Gastroesophageal sphincter (tissue), 4 donors: ENCODE measurements around the gene CPA1. TPM values are rescaled to one million over a fixed set of nuclear protein-coding genes. Genes with fewer than 3 reads are reported as not detected.

Experiments used
- ATAC-seq: fragments of 150-250 bp; one replicate; pipeline ENCODE4 v1.9.1; 2016; ENCODE audit warnings: mild to moderate bottlenecking, moderate library complexity
- H3K27ac ChIP-seq, 4 donors: fragments of 200-600 bp; sonication (generic) in 3 of 4; 1 replicate in 3 of 4; 2 replicates in 1 of 4; pipeline ENCODE4 v1.5.1; 2016 to 2019
- H3K27me3 ChIP-seq: fragments of 200-600 bp; sonication (generic); one replicate; pipeline ENCODE4 v1.5.1; 2019
- H3K36me3 ChIP-seq, 2 donors: fragments of 200-600 bp; sonication (generic); one replicate each; pipeline ENCODE4 v1.5.1; 2019; ENCODE audit warnings: control low read depth in 1 of 2
- H3K4me1 ChIP-seq, 3 donors: fragments of 200-600 bp; sonication (generic); 1 replicate in 2 of 3; 2 replicates in 1 of 3; pipeline ENCODE4 v1.5.1; 2016 to 2019; ENCODE audit warnings: control low read depth in 2 of 3
- H3K4me3 ChIP-seq, 2 donors: fragments of 200-600 bp; sonication (generic); one replicate each; pipeline ENCODE4 v1.5.1; 2019; ENCODE audit warnings: mild to moderate bottlenecking in 1 of 2, moderate library complexity in 1 of 2
- H3K9me3 ChIP-seq, 3 donors: fragments of 200-600 bp; sonication (generic); one replicate each; pipeline ENCODE4 v1.5.1; 2017 to 2019; ENCODE audit warnings: control low read depth in 2 of 3
- EP300 ChIP-seq: sonication (generic); formaldehyde crosslinking; IDR thresholded peaks from one replicate; pipeline ENCODE4 v1.6.1; 2017; ENCODE audit warnings: antibody characterized with exemption, mild to moderate bottlenecking
- POLR2A ChIP-seq, 2 donors: fragments of 450-650 bp; IDR thresholded peaks; one replicate each; pipeline ENCODE4 v1.6.1; 2017; ENCODE audit warnings: antibody characterized with exemption in 2 of 2, mild to moderate bottlenecking in 2 of 2, moderate library complexity in 1 of 2
- POLR2AphosphoS5 ChIP-seq: sonication (generic); formaldehyde crosslinking; IDR thresholded peaks from one replicate; pipeline ENCODE4 v1.6.1; 2017; ENCODE audit warnings: antibody characterized with exemption
- WGBS, 2 donors: methylation state at CpG; one replicate each; pipeline ENCODE4 v1.1.5; 2018; ENCODE audit warnings: low coverage in 1 of 2; 5-methylcytosine and 5-hydroxymethylcytosine counted together
- total RNA-seq, 4 donors: library from RNA; depleted of rRNA; stranded (reverse); fragments of >200 nt; gene quantifications; one replicate each; pipeline ENCODE4 v1.1.0, GENCODE V29; 2016
- TF ChIP-seq, protein P1 (sequence below), 4 experiments: fragments of 200-600 bp in 2 of 4; fragments of 450-650 bp in 2 of 4; sonication (generic) in 1 of 4; IDR thresholded peaks; one replicate each; pipeline ENCODE4 v1.5.1; 2017 to 2019; ENCODE audit warnings: antibody characterized with exemption in 4 of 4, mild to moderate bottlenecking in 2 of 4, moderate library complexity in 2 of 4

Gene CPA1
- total RNA-seq, 4 donors from 2014 or later: 0.42 TPM; not detected in 3

DNA sequence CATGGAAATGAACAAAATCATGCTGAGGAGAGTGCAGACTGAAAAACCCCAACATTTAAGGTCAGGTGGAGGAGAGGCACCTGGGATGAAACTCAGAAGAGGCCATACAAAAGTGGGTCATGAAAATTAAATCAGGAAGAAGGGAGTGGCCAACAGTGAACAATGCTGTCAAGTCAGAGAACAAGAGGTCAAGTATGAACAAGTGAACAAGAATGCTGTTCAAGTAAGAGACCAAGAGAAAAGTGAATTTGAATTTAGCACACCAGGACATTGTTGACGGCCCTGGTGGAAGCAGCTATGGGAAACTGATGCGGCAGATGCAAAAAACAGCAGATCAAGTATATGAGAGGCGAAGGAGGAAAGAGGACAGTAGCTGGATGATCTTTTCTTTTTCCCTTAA, 52.6 kb downstream of the CPA1 start:
- WGBS, 2 donors: 71 to 76% methylated on average over 3 of the region's 3 CpGs
- no peak overlapping the region for H3K4me3 ChIP-seq
- no peaks in the 10 kb centered on the region for H3K27me3 ChIP-seq
- H3K27ac ChIP-seq: no peak overlapping the region
- TF ChIP-seq, protein P1, sequence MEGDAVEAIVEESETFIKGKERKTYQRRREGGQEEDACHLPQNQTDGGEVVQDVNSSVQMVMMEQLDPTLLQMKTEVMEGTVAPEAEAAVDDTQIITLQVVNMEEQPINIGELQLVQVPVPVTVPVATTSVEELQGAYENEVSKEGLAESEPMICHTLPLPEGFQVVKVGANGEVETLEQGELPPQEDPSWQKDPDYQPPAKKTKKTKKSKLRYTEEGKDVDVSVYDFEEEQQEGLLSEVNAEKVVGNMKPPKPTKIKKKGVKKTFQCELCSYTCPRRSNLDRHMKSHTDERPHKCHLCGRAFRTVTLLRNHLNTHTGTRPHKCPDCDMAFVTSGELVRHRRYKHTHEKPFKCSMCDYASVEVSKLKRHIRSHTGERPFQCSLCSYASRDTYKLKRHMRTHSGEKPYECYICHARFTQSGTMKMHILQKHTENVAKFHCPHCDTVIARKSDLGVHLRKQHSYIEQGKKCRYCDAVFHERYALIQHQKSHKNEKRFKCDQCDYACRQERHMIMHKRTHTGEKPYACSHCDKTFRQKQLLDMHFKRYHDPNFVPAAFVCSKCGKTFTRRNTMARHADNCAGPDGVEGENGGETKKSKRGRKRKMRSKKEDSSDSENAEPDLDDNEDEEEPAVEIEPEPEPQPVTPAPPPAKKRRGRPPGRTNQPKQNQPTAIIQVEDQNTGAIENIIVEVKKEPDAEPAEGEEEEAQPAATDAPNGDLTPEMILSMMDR (IDR thresholded peaks at IDR 0.05): no peak
- TF ChIP-seq POLR2AphosphoS5: no peak
- no peak for TF ChIP-seq POLR2A (IDR thresholded peaks at IDR 0.05)
- no peak for TF ChIP-seq EP300
- H3K9me3 ChIP-seq: no peaks in the 10 kb centered on the region
- peaks cover 0 to 15% (median 4%) of the 10 kb centered on the region in 3 donors for H3K4me1 ChIP-seq
- ATAC-seq: no peak
- H3K36me3 ChIP-seq: no peaks in the 10 kb centered on the region

DNA sequence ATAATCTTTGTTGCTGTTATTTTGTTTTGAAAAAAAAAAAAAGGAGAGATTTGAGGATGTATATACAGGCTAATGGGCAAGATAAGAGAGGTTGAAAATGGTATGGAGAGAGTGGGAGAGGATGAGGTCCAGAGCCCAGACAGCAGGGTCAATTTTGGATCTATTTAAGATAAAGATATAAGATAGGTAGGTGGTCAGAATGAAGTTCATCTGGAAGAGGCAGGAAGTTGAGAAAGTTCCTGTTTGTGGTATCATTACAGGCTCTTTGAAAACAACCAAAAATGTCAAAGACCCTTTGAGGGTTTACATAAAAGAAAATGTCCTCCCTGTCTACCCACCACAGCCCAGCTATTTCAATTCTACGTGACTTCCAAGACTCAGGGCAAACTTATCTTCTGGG, 53.0 kb downstream of the CPA1 start:
- Histone ChIP-seq H3K36me3 (no peaks in the 10 kb centered on the region), H3K4me1 (peaks cover 0 to 15% (median 4%) of the 10 kb centered on the region in 3 donors), H3K27me3 (no peaks in the 10 kb centered on the region), H3K4me3 (no peak overlapping the region), H3K27ac (no peak overlapping the region), H3K9me3 (no peaks in the 10 kb centered on the region)
- 80 to 89% methylated on average over 1 of the region's 1 CpG for WGBS, 2 donors
- no peak for ATAC-seq
- TF ChIP-seq EP300: no peak
- no peak for TF ChIP-seq POLR2AphosphoS5
- TF ChIP-seq, protein P1 (IDR thresholded peaks at IDR 0.05): no peak
- TF ChIP-seq POLR2A (IDR thresholded peaks at IDR 0.05): no peak

DNA sequence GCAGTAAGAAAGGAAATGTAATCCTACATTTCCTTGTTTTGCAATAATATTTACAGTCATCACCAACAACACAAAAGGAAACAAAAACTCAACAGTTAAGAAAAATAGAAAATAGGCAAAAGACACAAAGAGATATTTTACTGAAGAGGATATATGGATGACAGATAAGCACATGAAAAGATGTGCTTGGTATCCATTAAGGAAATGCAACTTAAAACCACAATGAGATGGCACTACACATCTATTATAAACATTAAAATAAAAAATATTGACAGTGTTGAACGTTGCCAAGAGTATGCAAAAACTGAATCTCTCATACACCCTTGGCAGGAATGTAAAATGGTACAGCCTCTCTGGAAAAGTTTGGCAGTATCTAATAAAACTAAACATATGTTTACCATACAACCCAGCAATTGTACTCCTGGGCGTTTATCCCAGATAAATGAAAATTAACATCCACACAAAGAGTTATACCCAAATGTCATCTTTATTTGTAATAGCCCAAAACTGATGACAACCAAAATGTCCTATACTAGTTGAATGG, 55.1 kb downstream of the CPA1 start:
- Histone ChIP-seq H3K9me3 (no peaks in the 10 kb centered on the region), H3K27ac (no peak overlapping the region), H3K4me1 (peaks cover 0 to 17% (median 4%) of the 10 kb centered on the region in 3 donors), H3K4me3 (no peak overlapping the region), H3K27me3 (no peaks in the 10 kb centered on the region), H3K36me3 (no peaks in the 10 kb centered on the region)
- 55 to 59% methylated on average over 2 of the region's 2 CpGs for WGBS, 2 donors
- TF ChIP-seq POLR2AphosphoS5 (no peak), EP300 (no peak), POLR2A (IDR thresholded peaks at IDR 0.05) (no peak)
- TF ChIP-seq, protein P1 (IDR thresholded peaks at IDR 0.05): no peak
- ATAC-seq: no peak

DNA sequence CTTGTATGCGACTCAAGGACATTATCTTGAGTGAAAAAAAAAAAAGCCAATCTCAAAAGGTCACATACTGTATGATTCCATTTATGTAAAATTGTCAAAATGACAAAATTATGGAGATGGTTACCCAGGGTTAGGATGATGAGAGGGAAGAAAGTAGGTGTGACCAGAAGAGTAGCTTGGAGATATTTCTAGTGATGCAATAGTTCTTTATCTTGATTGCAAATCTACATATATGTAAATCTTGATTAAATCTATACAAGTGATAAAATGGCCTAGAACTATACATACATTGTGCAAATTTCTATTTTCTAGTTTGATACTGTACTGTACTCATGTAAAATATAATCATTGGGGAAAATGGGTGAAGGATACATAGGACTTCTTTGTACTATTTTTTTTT, 56.0 kb downstream of the CPA1 start:
- Histone ChIP-seq H3K36me3 (no peaks in the 10 kb centered on the region), H3K27ac (no peak overlapping the region), H3K9me3 (no peaks in the 10 kb centered on the region), H3K4me1 (peaks cover 0 to 11% (median 2%) of the 10 kb centered on the region in 3 donors), H3K4me3 (no peak overlapping the region), H3K27me3 (no peaks in the 10 kb centered on the region)
- TF ChIP-seq POLR2A (IDR thresholded peaks at IDR 0.05) (no peak), EP300 (no peak), POLR2AphosphoS5 (no peak)
- TF ChIP-seq, protein P1 (IDR thresholded peaks at IDR 0.05): no peak
- ATAC-seq: no peak
- 100% methylated on average over 1 of the region's 1 CpG for WGBS, 2 donors

Other genes starting within 250 kb of the CPA1 start
- gene TMEM209, start 175.1 kb upstream of the CPA1 start, total RNA-seq: 10 to 100 TPM in 1 of 4 donors, 1 to 10 TPM in 3; 5.5 to 13.4 (median 8.2) TPM
- gene SSMEM1, start 172.6 kb upstream of the CPA1 start, total RNA-seq: not detected
- not detected for gene CPA2, start 113.6 kb upstream of the CPA1 start, total RNA-seq
- gene CPA4, start 87.3 kb upstream of the CPA1 start, total RNA-seq: under 1 TPM in 1 of 4 donors, not detected in 3; 0.93 TPM
- not detected for gene CPA5, start 35.7 kb upstream of the CPA1 start, total RNA-seq
- 1 to 10 TPM; 3.6 to 6.2 (median 3.9) TPM for gene CEP41, start 60.5 kb downstream of the CPA1 start, total RNA-seq
- gene MEST, start 111.6 kb downstream of the CPA1 start, total RNA-seq: 1 to 10 TPM; 2.5 to 4.7 (median 3.7) TPM